ENCODE data around the gene BPIFB3.
"Not testable (repeated sequence)": the region's sequence is repeated elsewhere in the genome, so short reads cannot be mapped to it uniquely, and the experiment has no call there.

BPIFB3 gene

DNA sequence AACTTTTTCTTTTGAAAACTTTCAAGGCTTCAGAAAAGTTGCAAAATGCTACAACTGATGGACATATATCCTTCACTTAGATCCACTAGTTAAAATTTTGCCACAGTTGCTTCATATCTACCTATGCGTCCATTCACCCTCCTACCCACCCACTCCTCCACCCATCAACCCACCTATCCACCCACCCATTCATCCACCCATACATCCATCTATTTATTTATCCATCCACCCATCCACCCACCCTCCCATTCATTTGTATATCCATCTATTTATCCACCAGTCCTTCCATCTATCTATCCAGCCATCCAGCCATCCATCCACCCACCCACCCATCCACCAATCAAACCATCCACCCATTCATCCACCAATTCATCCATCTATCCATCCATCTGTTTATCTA lies 39.4 kb downstream of the BPIFB3 start:
- no peak for DNase-seq

DNA sequence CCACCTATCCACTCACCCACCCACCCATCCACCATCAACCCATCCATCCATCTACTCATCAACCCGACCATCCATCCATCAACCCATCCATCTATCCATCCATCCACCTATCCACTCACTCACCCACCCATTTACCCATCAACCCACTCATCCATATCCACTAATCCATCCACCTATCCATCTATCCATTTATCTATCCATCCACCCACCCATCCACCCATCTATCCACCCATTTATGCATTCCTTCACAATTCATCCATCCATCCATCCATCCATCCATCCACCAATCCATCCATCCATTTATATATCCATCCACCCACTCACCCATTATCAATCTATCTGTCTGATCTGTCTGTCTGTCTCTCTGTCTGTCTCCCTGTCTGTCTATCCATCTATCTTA lies 39.9 kb downstream of the BPIFB3 start:
- DNase-seq, result no peak

DNA sequence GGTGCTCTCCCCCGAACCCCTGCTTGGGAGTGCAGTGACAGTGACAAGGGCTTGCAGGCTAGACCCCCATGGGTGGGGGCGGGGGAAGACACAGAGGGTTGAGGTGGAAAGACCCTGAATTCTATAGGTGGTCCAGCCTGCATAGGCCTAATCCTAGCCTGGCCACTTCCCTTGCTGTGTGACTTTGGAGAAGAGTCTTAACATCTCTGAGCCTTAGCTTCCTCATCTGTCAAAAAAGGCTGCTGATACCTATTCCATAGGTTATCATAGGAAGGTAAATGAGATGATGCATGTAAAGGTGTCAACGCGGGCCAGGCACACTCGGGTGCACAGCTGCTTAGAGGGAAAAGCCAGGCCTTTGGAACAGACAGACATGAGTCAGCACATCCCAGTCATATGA lies 41.5 kb downstream of the BPIFB3 start:
- no peak for DNase-seq

DNA sequence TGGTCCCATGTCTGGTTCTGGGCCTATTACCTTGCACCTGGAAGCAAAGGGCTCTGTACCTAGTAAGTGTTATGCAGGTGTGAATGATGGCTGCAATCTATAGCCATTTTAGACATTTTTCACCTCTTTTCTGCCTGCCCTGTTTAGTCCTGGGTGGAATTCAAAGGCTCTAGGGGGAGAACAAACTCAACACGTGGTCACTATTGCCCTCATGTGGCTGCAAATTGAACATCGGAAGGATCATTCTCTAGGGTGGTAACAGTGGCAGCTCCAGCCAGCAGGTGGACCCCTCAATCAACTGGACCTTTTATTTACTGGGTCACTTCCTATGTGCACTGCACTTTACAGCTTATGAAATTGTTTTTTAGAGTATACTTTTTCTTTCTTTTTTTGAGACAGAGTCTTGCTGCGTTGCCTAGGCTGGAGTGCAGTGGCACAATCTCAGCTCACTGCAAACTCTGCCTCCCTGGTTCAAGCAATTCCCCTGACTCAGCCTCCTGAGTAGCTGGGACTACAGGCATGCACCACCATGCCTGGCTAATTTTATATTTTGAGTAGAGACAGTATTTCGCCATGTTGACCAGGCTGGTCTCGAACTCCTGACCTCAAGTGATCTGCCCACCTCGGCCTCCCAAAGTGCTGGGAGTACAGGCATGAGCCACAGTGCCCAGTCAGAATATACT lies 42.3 kb downstream of the BPIFB3 start:
- DNase-seq, result not testable (repeated sequence)

DNA sequence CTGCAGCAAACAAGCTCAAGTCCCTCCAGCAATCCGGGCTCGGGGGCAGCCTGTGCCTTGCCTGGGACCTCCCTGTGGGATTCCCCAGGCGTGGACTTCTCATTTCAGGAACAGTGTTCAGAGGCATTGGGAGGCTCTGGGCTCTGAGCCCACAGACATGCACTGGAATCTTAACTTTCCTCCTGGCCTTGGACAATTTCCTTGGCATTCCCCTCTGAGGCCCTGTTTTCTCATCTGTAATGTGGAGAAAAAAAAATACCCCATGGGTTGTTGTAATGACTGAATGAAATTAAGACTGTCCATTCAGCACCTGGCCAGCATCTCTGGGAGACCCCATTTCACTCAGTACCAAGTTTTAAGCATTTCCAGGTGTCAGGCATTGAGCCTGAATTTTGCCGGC lies 43.3 kb downstream of the BPIFB3 start:
- no peak for DNase-seq

DNA sequence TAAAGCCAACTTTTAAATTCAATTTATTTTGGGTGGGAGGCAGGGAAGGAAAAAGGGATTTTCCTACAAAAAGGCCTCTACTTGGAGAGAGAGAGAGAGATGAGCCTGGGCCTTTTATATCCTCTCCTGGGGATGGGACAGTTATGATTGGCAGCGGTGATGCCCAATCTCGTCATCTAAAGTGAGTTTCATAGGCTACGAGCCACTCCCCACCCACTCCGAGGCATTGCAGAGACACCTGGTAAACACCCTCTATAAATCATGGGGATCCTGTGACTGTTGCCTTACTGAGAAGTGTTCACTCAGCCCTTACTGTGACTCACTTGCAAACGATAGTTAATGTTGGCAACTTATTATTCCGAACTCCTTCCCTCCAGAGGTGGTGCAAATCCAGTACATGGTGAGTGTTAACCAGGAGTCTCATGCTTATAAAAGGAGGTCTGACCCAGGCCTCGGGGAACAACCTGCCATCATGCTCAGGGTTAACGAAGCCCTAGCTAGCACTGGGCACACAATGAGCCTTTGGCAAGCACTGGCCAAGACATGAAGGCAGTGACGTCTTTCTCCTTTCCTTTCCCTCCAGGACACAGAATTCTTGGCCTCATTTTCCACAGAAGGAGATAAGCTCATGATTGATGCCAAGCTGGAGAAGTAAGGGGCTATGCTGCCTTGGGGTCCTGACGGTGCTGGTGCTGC lies 46.3 kb downstream of the BPIFB3 start:
- no peak for DNase-seq

DNA sequence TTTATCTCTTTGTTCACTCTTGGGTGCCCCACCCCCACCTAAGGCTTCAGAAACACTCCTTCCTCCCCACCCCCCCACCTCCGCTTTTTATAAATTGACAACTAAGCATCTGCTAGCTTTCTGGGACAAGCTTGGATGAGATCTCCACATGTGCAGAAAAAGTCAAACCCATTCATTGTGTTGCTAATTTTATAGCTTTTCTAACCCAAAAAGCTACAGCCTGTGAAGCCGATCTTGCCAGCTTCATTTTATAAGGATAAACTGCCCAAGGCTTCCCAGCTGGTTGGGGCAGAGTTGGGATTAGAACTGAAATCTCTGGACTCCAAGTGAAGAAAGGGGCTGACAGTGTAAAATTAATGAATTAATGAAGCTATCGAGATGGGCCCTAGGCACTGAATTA lies 49.9 kb downstream of the BPIFB3 start:
- no peak for DNase-seq

DNA sequence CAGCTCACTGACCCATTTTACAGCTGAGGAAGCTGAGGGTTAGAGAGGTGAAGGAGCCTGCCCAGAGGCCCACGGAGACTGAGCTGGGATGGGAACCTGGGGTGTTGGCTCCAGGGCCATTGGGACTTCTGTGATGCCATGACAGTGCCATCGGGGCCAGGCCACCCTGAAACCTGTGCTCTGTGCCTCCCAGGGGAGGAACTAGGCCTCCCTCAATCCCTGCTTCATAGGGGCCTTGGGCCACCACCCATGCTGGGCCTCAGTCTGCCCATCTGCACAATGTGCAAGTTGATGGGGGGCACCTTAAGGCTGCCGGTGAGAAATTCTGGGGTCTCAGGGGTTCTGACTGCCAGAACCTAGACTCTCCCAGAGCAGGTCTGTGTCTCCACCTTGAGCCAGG lies 50.6 kb downstream of the BPIFB3 start:
- no peak for DNase-seq

DNA sequence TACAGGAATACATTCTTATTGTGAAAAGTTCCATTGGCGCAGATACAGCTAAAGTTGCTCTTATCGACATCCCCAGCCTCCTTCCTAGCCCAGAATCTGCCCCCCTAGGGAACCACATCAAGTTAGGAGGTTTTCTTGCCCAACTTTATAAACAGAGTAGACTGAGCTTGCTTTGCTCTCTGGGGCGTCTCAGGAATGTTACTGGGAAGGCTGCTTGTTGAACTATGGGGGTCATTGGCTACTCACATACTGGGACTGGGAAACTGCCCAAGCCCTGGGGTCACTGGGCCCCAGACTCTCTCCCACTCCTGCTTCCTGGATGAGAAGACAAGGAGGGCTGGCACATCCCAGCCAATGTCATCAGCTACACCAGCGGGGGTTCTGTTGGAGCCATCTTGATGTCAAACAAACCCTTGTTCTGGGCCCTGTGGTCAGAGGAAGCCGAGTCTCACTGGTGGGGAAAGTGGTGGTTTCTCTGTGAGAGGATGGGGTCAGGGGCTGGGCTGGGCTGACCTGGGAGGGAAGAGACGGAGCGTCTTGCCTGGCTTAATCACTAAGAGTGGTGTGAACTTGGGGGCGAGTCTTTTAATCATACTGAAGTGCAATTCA lies 51.7 kb downstream of the BPIFB3 start:
- no peak for DNase-seq

DNA sequence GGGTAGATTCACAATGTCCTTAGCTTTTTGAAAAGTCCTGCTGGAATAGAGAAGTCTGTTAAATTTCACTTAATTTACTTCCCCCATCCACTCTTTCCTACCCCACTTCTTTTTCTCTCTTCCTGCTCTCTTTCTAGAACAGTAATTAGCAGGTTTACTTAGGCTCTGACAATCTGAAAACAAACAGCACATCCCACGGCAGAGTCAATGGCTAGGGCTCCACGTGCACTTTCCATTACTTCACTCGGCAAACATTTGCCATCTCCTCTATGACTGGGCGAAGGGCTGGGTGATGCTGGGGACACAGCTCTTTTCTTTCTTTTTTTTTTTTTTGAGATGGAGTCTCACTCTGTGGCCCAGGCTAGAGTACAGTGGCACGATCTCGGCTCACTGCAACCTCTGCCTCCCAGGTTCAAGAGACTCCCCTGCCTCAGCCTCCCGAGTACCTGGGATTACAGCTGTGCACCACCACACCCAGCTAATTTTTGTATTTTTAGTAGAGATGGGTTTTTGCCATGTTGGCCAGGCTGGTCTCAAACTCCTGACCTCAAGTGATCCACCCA lies 52.4 kb downstream of the BPIFB3 start:
- not testable (repeated sequence) for DNase-seq

DNA sequence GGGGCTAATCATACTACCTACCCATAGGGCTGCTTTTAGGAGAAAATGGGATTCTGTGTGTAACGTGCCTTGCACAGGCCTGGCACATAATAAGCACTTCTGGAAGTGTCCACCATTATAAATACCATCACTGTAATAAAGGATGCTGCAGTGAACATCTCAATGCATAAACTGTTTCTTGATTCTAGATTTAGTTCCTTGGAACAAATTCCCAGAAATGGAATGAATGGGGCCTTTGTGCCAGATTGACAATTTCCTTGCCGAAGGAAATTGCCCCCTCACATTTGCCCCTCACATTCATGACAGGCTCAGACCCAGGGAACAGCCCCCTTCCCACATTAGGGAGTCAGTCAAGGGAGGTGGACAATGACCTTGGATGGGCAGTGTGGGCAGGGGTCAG lies 55.0 kb downstream of the BPIFB3 start:
- no peak for DNase-seq

DNA sequence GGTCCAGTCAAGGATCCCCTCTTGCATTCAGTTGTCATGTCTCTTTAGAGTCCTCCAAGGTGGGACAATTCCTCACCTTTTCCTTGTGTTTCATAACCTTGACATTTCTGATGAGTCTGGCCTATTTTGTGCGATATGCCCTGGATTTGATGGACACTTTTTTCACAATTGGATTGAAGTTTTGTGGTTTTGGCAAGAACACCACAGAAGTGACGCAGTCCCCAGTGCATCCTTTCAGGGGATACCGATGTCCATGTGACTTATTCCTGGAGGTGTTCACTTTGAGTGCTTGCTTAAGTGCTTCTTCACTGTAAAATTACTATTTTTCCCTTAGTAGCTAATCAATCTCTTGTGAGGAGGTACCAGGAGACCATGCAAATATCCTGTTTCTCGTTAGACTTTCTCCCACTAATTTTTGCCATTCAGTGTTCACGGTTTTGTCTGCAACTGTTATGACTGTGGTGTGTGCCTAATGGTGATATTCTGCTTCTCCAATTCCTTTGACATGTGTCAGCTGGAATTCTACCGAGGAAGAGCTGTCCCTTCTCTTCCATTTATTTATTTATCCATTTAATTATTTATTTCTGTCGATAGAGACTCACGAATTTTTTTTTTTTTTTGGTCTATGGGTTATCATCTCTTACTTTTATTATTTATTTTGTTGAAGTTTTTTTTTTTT lies 56.6 kb downstream of the BPIFB3 start:
- no peak for DNase-seq

DNA sequence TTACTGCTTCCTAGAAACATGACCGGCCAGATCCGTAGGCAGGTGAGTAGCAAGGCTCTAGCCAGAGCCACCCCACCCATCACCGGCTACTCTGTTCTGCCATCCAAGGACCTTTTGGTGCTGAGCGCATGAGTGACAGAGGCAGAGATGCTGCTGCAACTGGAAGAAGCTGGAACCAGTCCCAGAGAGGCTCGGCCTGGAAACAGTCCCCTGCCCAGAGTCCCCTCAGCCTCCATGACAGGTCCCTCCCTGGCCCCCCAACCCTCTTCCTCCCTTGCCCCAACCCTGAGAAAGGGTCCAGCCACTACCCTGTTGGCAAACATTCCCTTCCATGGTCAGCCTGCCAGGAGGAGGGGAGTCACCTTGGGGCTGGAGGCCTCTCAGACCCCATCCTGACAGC lies 57.6 kb downstream of the BPIFB3 start:
- DNase-seq, result no peak

DNA sequence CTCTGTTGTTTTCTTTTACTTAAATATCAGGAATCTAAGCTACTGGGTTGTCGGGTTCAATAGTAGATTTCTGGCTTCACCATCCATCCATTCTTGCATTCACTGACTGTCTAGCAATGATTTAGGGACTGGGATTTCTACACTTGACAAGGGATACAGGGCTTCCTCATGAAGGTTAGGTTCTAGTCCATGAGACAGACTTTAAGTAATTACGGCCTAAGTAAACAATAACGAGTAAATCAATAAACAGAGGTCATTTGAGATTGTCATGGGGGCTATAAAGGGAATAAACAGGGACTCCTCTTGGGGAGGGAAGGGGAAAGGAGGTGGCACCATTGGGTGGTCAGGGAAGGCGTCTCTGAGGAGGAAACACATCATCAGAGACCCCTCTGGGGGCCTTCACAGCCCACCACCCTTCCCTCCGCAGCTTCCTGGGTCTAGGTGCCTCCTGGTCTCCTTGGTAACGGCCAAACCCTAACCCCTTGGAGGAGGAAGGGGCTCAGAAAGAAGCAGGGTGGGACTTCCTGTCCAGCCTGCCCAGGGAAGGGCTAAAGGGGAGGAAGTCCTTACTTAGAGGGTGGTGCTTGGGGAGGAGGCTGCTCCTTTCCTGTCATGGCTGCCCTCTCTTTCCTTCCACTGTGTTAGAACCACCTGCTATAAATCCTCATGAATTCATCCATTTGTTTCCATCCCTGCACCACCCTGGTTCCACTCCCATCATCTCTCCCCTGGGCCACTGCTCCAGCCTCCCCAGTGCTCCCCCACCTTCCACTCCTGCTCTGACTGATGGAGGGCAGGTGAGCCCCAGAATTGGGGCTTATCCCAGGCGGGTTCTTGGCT lies 59.1 kb downstream of the BPIFB3 start:
- DNase-seq, result no peak

DNA sequence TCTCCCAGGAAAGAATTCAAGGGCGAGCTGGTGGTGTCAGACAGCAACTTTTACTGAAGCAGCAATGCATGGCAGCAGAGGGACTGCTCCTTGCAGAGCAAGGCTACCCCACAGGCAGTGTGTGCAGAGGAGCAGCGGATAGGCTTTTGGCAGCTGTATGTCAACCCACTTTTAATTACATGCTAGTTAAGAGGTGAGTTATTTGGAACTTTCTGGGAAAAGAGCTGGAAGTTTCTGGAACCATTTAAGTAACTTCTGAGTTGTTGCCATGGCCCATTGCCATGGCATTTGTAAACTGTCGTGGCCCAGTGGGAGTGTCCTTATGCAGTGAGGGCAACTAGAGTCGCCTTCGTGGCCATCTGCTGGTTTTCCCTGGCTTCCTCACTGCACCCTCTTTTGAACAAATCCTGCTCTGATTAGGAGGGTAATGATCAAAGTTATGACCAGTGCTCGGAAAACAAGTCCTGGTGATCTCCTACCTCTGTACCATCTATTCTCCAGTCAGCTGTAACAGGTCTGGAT lies 59.7 kb downstream of the BPIFB3 start:
- DNase-seq, result no peak

DNA sequence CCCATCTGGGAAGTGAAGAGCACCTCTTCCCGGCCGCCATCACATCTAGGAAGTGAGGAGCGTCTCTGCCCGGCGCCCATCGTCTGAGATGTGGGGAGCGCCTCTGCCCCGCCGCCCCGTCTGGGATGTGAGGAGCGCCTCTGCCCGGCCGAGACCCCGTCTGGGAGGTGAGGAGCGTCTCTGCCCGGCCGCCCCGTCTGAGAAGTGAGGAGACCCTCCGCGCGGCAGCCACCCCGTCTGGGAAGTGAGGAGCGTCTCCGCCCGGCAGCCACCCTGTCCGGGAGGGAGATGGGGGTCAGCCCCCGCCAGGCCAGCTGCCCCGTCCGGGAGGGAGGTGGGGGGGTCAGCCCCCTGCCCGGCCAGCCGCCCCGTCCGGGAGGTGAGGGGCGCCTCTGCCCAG lies 61.8 kb downstream of the BPIFB3 start:
- DNase-seq, result not testable (repeated sequence)

DNA sequence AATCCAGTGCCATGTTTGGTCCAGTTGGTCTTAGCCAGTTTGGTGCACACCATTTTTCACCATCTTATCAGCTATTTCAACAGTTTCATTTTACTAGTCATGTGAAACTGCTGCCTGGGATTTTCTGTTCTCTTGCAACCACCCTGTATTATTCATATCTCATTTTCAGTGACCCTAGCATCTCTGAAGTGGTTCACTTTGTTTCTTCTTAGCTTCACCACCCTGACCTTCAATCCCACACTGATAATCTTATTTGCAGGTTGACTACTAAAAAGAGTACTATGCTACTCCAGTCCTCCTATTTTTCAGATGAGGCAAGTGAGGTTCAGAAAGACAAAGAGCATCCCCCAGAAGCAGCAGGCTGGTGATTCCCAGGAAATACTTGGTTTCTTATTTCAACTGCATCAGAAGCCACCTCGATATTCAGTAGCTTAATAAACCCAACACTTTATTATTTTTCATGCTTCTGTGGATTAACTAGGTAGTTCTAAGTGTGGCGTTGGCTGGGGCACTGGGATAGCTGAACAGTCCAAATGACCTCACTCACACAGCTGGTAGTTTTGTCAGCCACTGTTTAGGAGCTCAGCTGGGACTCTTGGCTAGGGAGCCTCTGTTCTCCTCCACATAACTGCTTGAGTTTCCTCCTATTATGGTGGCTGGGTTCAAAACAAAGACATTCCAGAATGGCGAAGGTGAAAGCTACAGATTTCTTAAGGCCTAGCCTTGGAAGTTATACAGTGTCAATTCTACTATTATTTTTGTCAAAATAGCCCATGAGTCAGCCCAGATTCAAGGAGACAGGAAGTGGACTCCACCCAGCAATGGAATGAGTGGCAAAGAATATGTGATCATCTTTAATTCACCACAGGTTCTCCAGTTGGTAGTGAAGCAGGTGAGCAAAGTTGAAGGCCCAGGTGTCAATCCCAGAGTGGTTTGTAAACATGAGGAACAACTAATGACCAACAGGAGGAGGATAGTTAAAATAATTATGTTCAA lies 66.3 kb downstream of the BPIFB3 start:
- no peak for DNase-seq

DNA sequence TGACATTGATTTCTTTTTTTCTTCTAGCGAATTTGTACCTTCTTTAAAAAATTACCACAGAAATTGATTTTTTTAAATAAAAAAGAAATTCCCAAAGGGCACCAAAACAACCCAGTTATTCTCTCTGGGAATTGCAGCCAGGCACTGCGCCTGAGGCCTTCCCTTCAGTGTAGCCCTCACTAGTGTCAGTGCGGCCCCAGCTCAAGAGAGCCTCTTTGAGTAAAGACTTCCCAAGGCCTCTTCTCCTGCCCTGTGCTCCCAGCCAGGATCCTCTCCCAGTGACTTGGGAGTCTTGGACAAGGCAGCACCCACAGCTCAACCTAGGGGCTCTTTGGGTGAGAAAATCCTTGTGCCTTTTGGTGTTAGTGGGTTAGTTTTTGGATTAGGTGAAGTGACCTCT lies 67.2 kb downstream of the BPIFB3 start:
- DNase-seq, result no peak

DNA sequence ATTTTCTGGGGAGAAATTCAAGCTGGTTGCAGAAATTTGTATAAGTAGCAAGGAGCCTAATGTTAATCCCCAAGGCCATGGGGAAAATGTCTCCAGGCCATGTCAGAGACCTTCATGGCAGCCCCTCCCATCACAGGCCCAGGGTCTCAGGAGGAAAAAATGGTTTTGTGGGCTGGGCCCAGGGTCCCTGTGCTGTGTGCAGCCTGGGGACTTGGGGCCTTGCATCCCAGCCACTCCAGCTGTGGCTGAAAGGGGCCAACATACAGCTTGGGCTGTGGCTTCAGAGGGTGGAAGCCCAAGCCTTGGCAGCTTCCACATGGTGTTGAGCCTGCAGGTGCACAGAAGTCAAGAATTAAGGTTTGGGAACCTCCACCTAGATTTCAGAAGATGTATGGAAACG lies 68.6 kb downstream of the BPIFB3 start:
- not testable (repeated sequence) for DNase-seq

Measured in NCI-H1048 (cell line).